Rectal smooth muscle tissue (tissue), 1 donor: ENCODE results near the gene SNF8.

Source experiments
- H3K27ac ChIP-seq: one replicate; pipeline ENCODE4 v1.7.0; 2013; ENCODE audit warnings: low read depth, low read length, inconsistent platforms
- H3K27me3 ChIP-seq: one replicate; pipeline ENCODE4 v1.7.0; 2013; ENCODE audit warnings: low read length; ENCODE audit not compliant: control insufficient read depth, insufficient read depth
- H3K36me3 ChIP-seq: one replicate; pipeline ENCODE4 v1.7.0; 2013; ENCODE audit warnings: low read length; ENCODE audit not compliant: control insufficient read depth, insufficient read depth
- H3K4me1 ChIP-seq: one replicate; pipeline ENCODE4 v1.7.0; 2013; ENCODE audit warnings: low read length; ENCODE audit not compliant: control insufficient read depth, insufficient read depth
- H3K4me3 ChIP-seq: one replicate; pipeline ENCODE4 v1.7.0; 2013; ENCODE audit warnings: low read length
- H3K9ac ChIP-seq: one replicate; pipeline ENCODE4 v1.7.0; 2013; ENCODE audit warnings: low read length

The SNF8 gene

DNA sequence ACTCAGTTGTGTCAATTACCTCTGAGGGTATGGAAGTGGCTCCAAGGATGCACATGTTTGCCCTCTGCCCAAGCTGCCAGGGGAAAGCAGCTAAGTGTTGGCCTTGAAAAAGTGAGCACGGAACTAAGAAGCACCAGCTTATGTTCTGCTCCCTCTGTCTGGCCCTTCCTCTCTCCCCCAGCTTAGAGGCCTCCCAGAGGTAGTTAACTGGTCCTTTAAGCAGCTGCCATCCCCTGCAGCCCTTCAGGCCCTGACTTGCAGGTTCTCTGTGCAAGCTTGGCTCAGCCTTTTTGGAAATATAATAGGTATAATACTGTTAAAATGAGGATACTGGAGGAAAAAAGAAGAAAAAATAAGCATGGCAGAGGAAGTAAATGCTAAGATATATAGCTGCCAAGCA, 43.4 kb downstream of the SNF8 start:
- no peaks in the 10 kb centered on the region for H3K27me3 ChIP-seq
- H3K9ac ChIP-seq = no peak overlapping the region
- H3K4me1 ChIP-seq = no peaks in the 10 kb centered on the region
- no peak overlapping the region for H3K4me3 ChIP-seq
- no peaks in the 10 kb centered on the region for H3K36me3 ChIP-seq
- H3K27ac ChIP-seq = no peak overlapping the region

DNA sequence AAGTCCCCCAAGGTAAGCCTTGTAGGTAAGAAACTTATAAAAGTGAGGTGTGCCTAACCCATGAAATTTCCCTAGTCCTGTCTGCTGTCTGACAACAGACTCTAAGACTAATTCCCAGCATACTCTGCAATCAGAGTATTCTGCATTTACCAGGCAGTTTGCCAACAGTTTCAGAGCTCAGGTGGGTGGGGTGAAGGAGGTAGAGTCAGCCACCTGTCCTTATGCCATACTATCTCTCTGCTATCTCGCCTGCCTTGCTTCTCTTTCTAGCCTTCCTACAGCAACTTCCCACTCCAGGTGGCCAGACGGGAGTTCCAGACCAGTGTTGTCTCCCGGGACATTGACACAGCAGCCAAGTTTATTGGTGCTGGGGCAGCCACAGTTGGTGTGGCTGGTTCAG, 49.8 kb downstream of the SNF8 start:
- H3K36me3 ChIP-seq = peaks cover 6% of the 10 kb centered on the region
- no peak overlapping the region for H3K9ac ChIP-seq
- no peaks in the 10 kb centered on the region for H3K27me3 ChIP-seq
- H3K27ac ChIP-seq = no peak overlapping the region
- peaks cover 4% of the 10 kb centered on the region for H3K4me1 ChIP-seq
- no peak overlapping the region for H3K4me3 ChIP-seq

DNA sequence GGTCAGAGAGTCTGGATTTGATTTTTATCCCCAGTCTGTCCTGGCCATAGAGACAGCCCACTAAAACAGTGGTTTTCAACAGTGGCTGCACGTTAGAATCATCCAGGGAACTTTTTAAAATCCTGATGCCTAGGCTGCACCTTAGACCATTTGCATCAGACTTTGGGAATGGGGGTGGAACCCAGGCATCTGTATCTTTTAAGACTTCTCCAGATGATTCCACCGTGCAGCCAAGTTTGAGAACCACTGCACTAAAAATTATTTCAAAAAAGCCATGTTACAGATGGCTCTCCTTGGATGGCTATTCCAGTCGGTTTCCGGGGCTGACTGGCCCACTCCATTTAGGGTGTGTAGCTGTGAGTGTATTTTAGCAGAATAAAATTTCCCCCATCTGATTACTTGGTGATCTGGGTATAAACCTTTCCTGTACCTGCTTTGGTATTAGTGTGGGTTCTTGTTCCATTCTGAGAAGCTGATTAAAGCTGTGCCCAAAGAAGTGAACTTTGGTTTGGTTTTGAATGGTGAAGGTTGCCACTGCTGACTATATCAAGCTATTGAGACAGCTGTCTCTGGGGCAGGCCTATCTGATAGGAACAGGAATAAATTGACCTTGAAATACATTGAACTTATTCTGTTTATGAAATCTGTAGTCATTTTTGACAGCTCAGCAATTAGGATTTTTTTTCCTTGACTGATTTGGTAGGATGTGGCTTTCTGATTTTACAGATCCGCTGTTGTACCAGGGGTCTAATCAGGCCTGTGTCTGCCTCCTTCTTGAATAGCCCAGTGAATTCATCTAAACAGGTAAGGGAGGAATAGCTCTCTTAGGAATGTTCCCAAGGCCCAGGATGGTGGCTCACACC, 50.8 kb downstream of the SNF8 start:
- Histone ChIP-seq H3K4me3 (peak overlapping the region; percentile 97), H3K9ac (no peak overlapping the region), H3K27me3 (no peaks in the 10 kb centered on the region), H3K27ac (no peak overlapping the region), H3K36me3 (peaks cover 6% of the 10 kb centered on the region), H3K4me1 (peaks cover 4% of the 10 kb centered on the region)

DNA sequence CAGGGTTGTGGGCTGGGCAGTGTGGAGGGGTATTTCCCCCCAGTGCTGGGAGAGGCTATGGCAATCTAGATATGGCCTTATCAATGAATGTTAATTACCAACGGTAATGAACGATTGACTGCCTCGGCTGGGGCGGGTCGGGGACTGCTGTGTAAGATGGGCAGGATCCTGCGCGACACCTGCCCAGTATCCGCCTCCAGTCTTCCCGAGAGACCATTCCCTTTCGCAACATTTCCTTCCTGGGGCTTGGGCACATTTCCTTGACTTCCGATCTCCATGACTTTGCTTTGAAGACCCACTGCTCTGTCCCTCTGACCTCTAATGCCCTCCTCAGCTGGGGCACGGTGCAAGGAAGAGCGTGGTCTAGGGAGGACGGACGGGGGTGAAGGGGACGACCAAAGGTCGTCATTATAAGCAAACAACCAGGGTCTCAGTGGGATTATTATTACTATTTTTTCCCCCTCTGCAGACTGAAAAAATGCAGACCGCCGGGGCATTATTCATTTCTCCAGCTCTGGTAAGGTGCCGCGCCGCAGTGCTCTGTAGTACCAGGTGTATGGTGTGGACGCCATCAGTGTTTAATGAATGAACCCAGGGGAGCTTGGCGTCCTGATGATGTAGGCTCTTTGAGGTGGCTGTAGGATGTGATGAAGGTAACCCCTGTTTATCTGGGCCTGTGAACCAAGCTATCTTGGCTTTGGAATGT, 51.5 kb downstream of the SNF8 start:
- Histone ChIP-seq H3K4me3 (peak overlapping the region; percentile 97), H3K27ac (peak overlapping the region; percentile 74), H3K27me3 (no peaks in the 10 kb centered on the region), H3K9ac (peak overlapping the region; percentile 95), H3K4me1 (peaks cover 4% of the 10 kb centered on the region), H3K36me3 (peaks cover 6% of the 10 kb centered on the region)

DNA sequence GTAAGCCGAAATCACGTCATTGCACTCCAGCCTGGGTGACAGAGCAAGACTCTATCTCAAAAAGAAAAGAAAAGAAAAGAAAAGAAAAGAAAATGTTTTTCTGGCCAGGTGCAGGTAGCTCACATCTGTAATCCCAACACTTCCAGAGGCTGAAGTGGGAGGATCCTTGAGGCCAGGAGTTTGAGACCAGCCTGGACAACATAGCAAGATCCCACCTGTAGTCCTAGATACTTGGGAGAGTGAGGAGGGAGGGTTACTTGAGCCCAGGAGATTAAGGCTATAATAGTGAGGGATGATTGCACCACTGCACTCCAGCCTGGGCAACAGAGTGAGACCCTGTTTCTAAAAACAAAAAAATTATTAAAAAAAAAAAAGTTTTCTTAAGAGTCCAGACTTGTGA, 54.6 kb downstream of the SNF8 start:
- Histone ChIP-seq H3K27ac (no peak overlapping the region), H3K27me3 (no peaks in the 10 kb centered on the region), H3K4me1 (peaks cover 4% of the 10 kb centered on the region), H3K9ac (no peak overlapping the region), H3K4me3 (no peak overlapping the region), H3K36me3 (no peaks in the 10 kb centered on the region)

DNA sequence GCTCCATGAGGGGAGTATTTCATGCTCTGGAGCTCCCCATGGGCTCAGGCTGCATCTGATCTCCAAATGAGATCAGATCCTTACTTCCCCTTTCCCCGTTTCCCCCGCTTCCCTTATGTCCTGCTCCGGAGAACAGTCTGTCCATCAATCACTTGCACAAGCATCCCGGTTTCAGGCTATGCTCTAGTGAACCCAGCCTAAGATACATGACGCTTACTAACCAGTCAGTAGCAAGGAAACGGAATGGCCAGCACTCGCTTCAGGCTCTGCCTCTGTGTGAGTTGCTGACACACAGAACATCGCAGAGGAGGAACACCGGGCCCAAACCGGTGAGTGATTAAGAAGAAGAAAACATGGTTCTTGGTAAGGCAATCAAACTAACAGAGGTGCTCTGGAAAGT, 61.5 kb downstream of the SNF8 start:
- Histone ChIP-seq H3K4me1 (no peaks in the 10 kb centered on the region), H3K36me3 (no peaks in the 10 kb centered on the region), H3K27ac (no peak overlapping the region), H3K4me3 (no peak overlapping the region), H3K27me3 (no peaks in the 10 kb centered on the region), H3K9ac (no peak overlapping the region)

DNA sequence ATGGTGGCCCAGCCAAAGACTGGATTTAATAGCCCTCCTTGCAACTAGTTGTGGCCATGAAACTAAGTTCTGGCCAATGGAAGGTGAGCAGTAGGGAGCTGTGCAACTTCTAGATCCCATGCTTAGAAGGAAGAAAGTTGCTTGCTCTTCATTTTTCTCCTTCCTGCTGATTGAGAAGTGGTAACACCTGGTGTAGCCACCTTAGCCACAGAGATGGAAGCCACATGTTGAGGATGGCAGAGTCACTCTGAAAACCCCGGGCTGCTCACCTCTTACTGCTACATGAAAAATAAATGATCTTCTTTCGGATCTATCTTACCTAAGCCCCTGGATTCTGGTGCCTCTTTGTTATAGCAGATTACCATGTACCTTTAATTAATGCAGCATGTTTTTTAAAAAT, 62.4 kb downstream of the SNF8 start:
- H3K27me3 ChIP-seq = no peaks in the 10 kb centered on the region
- no peak overlapping the region for H3K9ac ChIP-seq
- H3K4me1 ChIP-seq = no peaks in the 10 kb centered on the region
- H3K27ac ChIP-seq = no peak overlapping the region
- H3K36me3 ChIP-seq = no peaks in the 10 kb centered on the region
- no peak overlapping the region for H3K4me3 ChIP-seq
